Colonic mucosa (tissue), 4 donors: Measurements from ENCODE around the gene TAS2R1. TPM values are rescaled to one million over a fixed set of nuclear protein-coding genes. Genes with fewer than 3 reads are reported as not detected.

Experiments
- DNase-seq: peaks from one replicate; pipeline ENCODE4 v3.0.0-alpha.2; 2020
- H3K27ac ChIP-seq: fragments of 200-600 bp; one replicate; pipeline ENCODE4 v1.8.0; 2021
- H3K27me3 ChIP-seq: fragments of 200-600 bp; one replicate; pipeline ENCODE4 v1.8.0; 2021
- H3K36me3 ChIP-seq: fragments of 200-600 bp; one replicate; pipeline ENCODE4 v1.8.0; 2021
- H3K4me1 ChIP-seq: fragments of 200-600 bp; one replicate; pipeline ENCODE4 v1.8.0; 2021; ENCODE audit warnings: mild to moderate bottlenecking
- H3K4me3 ChIP-seq: fragments of 200-600 bp; one replicate; pipeline ENCODE4 v1.8.0; 2021
- H3K9ac ChIP-seq, 2 donors: one replicate each; pipeline ENCODE4 v1.7.0; 2013; ENCODE audit warnings: control low read depth in 2 of 2, low read depth in 2 of 2, low read length in 2 of 2
- H3K9me3 ChIP-seq: fragments of 200-600 bp; one replicate; pipeline ENCODE4 v1.8.0; 2021
- CTCF ChIP-seq: fragments of 200-600 bp; IDR thresholded peaks from one replicate; pipeline ENCODE4 v1.8.0; 2022; ENCODE audit warnings: antibody characterized with exemption, mild to moderate bottlenecking
- intact Hi-C: fragments of 100-400 bp; cut with DNase I; formaldehyde crosslinking; loops from one replicate; pipeline ENCODE4 v1.14.1; 2022
- total RNA-seq, 2 donors: library from RNA; stranded (reverse); fragmentation: NEBNext Ultra II Directional in 1 of 2; extraction: Animal tissue kit (Norgen Biotek cat#: 25700) in 1 of 2; gene quantifications; one replicate each; pipeline ENCODE4 v1.2.1, GENCODE V29; 2021
- donor health status: healthy.
- donor health status: DM: no; HTN: no; CAD: no.
- donor health status: DM: no; HTN: no; CAD: no.

TAS2R1 gene
- total RNA-seq, 2 donors from 2014 or later, result not detected

GRCh38 chr5:9624196-9624947 lies 5.8 kb downstream of the TAS2R1 start:
- H3K4me3 ChIP-seq, result no peak overlapping the region
- no peaks in the 10 kb centered on the region for H3K9me3 ChIP-seq
- no peaks in the 10 kb centered on the region for H3K36me3 ChIP-seq
- DNase-seq, result no peak
- no peaks in the 10 kb centered on the region for H3K27me3 ChIP-seq
- H3K4me1 ChIP-seq, result no peaks in the 10 kb centered on the region
- intact Hi-C loops, result no loop called here
- no peak overlapping the region for H3K9ac ChIP-seq
- no peak for TF ChIP-seq CTCF
- no peak overlapping the region for H3K27ac ChIP-seq

GRCh38 chr5:9623661-9624060 lies 6.5 kb downstream of the TAS2R1 start:
- Histone ChIP-seq H3K27me3 (no peaks in the 10 kb centered on the region), H3K4me3 (no peak overlapping the region), H3K9me3 (no peaks in the 10 kb centered on the region), H3K27ac (no peak overlapping the region), H3K36me3 (no peaks in the 10 kb centered on the region), H3K9ac (no peak overlapping the region), H3K4me1 (no peaks in the 10 kb centered on the region)
- no peak for DNase-seq
- TF ChIP-seq CTCF, result no peak
- intact Hi-C loops, result no loop called here

- no peak for TF ChIP-seq CTCF
- no peak overlapping the region for H3K4me3 ChIP-seq
- no peak for DNase-seq
Measured at GRCh38 chr5:9622971-9623421, 7.2 kb downstream of the TAS2R1 start.

GRCh38 chr5:9621379-9621903 lies 8.7 kb downstream of the TAS2R1 start:
- no peak for TF ChIP-seq CTCF
- H3K9me3 ChIP-seq, result no peaks in the 10 kb centered on the region
- no peak overlapping the region for H3K9ac ChIP-seq
- H3K36me3 ChIP-seq, result no peaks in the 10 kb centered on the region
- no peak overlapping the region for H3K4me3 ChIP-seq
- H3K27me3 ChIP-seq, result no peaks in the 10 kb centered on the region
- intact Hi-C loops, result no loop called here
- no peak for DNase-seq
- H3K27ac ChIP-seq, result no peak overlapping the region
- H3K4me1 ChIP-seq, result no peaks in the 10 kb centered on the region

More at GRCh38 chr5:9622971-9623421, 7.2 kb downstream of the TAS2R1 start:
- Histone ChIP-seq H3K4me1 (no peaks in the 10 kb centered on the region), H3K9me3 (no peaks in the 10 kb centered on the region), H3K36me3 (no peaks in the 10 kb centered on the region), H3K27me3 (no peaks in the 10 kb centered on the region), H3K27ac (no peak overlapping the region), H3K9ac (no peak overlapping the region)
- intact Hi-C loops, result no loop called here

GRCh38 chr5:9619331-9620092 lies 10.6 kb downstream of the TAS2R1 start:
- no peak for DNase-seq
- H3K36me3 ChIP-seq, result no peaks in the 10 kb centered on the region
- no peak for TF ChIP-seq CTCF

More at GRCh38 chr5:9619331-9620092, 10.6 kb downstream of the TAS2R1 start:
- H3K4me1 ChIP-seq, result no peaks in the 10 kb centered on the region
- no peak overlapping the region for H3K27ac ChIP-seq
- intact Hi-C loops, result loop anchor here (5.0 kb wide), 1 partner anchor 257 kb away; no protein-coding TSS in a partner anchor
- H3K4me3 ChIP-seq, result no peak overlapping the region
- H3K9me3 ChIP-seq, result no peaks in the 10 kb centered on the region
- no peak overlapping the region for H3K9ac ChIP-seq
- no peaks in the 10 kb centered on the region for H3K27me3 ChIP-seq
